Measurements from ENCODE around the gene ATXN2. TPM values are rescaled to one million over a fixed set of nuclear protein-coding genes. Genes with fewer than 3 reads are reported as not detected.
A peak's percentile ranks its signal among the peaks of the same experiment; 100 is the strongest.

Gene ATXN2
- total RNA-seq (2021), result 80.6 and 108 TPM in 2 replicates
- percentile 96 among the genes with signal in this experiment for Bru-seq, nascent RNA
- BruChase-seq, experiment 1, labeled RNA remaining after a 2-hour chase, result percentile 95 among the genes with signal in this experiment
- BruChase-seq, experiment 2, labeled RNA remaining after a 6-hour chase, result percentile 82 among the genes with signal in this experiment
- long read RNA-seq, full-length matches to known transcripts, result 2 of 35 reads
- long read RNA-seq, partial matches to known transcripts, result 10 of 35 reads
- long read RNA-seq, other reads (novel, unspliced or antisense), result 23 of 35 reads

DNA sequence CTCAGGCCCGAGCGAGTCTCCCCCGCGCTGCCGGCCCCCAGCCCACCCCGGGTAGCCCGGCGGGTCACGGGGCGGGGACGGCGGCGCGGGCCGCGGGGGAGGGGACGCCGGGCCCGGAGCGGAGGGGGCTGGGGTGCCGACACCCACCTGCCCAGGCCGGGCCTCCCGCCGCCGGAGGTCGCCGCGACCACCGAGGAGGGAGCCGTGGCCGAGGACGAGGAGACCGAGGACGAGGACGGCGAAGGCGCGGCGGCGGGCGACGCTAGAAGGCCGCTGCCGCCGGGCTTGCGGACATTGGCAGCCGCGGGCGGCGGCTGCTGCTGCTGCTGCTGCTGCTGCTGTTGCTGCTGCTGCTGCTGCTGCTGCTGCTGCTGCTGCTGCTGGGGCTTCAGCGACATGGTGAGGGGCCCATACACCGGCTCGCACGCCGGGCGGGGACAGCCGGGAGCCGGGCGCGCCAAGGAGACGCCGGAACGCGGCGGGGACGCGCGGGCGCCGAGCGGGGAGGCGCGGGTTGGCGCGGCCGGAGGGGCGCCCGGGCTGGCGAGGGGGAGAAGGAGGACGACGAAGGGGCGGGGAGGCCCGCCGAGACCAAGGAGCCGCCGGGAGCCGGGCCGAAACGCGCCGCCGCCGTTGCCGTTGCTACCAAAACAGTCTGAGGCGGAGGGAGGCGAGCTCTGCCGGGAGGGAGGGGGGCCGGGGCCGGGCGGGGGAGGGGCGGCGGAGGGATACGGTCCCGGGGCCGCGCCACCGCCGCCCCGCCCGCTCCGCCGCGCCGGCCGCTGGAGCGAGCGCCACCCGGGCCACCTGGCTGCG is at the start of gene ATXN2:
ATXN2 (minus strand) TSS at position 679 of the 816 bp plus-strand sequence; CDS start at position 398, 281 bp downstream.
- Histone ChIP-seq H3K4me3 (peak within 1 kb of the TSS; percentile 98), H2AFZ (peak within 1 kb of the TSS; percentile 67), H3K79me2 (ENCODE audit: low read depth) (peaks cover 46% of the 10 kb centered on the region), H3K9me3 (ENCODE audit: insufficient read depth, low read depth) (no peaks in the 10 kb centered on the region), H3K27me3 (ENCODE audit: insufficient read depth, low read depth) (no peaks in the 10 kb centered on the region), H3K27ac (peak within 1 kb of the TSS; percentile 94), H3K9me2 (ENCODE audit: insufficient read depth) (no peaks in the 10 kb centered on the region), H3K4me2 (peak within 1 kb of the TSS; percentile 94), H3K4me1 (replicated peaks; ENCODE audit: insufficient read depth) (peaks cover 54% of the 10 kb centered on the region), H3K36me3 (ENCODE audit: low read depth) (peaks cover 4% of the 10 kb centered on the region; the same call in 1 of the 2 replicates), H4K20me1 (ENCODE audit: insufficient read depth) (peaks cover 39% of the 10 kb centered on the region), H3F3A (ENCODE audit: insufficient read depth, low read depth) (peaks cover 30% of the 10 kb centered on the region)
- CTCF ChIA-PET, result no interaction called here
- TF ChIP-seq EZH2 (IDR thresholded peaks at IDR 0.05; ENCODE audit: low read depth) (no peak), CTCF (conservative IDR thresholded peaks at IDR 0.05) (no peak)
- BruUV-seq (replicated peaks), result no TSS peak
- POLR2A ChIA-PET (ENCODE audit: unreplicated experiment), result interaction anchor here (0.5 to 0.6 kb wide), 2 partner anchors 29 to 1339 kb away, joined by 4 to 15 read pairs; partner anchors contain the start of gene OAS3
- no peak for DNase-seq
- intact Hi-C loops (cut with micrococcal nuclease; ENCODE audit: unreplicated experiment), result loop anchor here (10.0 kb wide), 1 partner anchor 64 kb away; no protein-coding TSS in a partner anchor

DNA sequence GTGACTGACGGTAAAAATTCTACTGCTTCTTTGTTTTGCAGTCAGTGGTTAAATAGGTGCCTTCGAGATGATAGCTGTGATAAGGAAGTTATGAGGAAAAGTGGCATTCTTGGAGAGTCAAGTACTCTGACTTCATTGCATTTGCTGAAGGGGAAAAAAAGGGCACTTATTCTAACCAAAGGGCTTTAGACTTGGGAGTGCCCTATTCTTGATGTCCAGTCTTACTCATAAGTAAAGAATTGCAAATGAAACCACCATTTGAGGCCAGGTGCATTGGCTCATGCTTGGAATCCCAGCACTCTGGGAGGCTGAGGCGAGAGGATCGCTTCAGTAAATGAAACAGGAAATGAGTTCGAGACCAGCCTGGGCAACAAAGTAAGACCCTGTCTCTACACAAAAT is 46.3 kb upstream of the ATXN2 start:
- no peaks in the 10 kb centered on the region for H3K9me2 ChIP-seq (ENCODE audit: insufficient read depth)
- no peak overlapping the region for H3K4me3 ChIP-seq
- peaks cover 49% of the 10 kb centered on the region; the same call in 1 of the 2 replicates for H3K36me3 ChIP-seq (ENCODE audit: low read depth)
- ChIA-PET POLR2A (ENCODE audit: unreplicated experiment) (no interaction called here), CTCF (no interaction called here)
- no peaks in the 10 kb centered on the region; the same call in 1 of the 2 replicates for H4K20me1 ChIP-seq (ENCODE audit: insufficient read depth)
- no peaks in the 10 kb centered on the region for H3K79me2 ChIP-seq (ENCODE audit: low read depth)
- no peak for TF ChIP-seq EZH2 (IDR thresholded peaks at IDR 0.05; ENCODE audit: low read depth)
- H3F3A ChIP-seq (ENCODE audit: insufficient read depth, low read depth), result peaks cover 41% of the 10 kb centered on the region
- H3K27ac ChIP-seq, result peak overlapping the region; percentile 88
- H3K27me3 ChIP-seq (ENCODE audit: insufficient read depth, low read depth), result no peaks in the 10 kb centered on the region
- intact Hi-C loops (cut with micrococcal nuclease; ENCODE audit: unreplicated experiment), result loop anchor here (1.0 kb wide), 2 partner anchors 48 to 75 kb away; no protein-coding TSS in a partner anchor
- H3K9me3 ChIP-seq (ENCODE audit: insufficient read depth, low read depth), result no peaks in the 10 kb centered on the region
- H3K4me2 ChIP-seq, result 0 out of 2 replicates have a peak overlapping the region, but pooled peaks have one; percentile 29
- DNase-seq, result peak; percentile 68 to 99
- BruUV-seq (replicated peaks), result no TSS peak
- H3K4me1 ChIP-seq (replicated peaks; ENCODE audit: insufficient read depth), result peaks cover 28% of the 10 kb centered on the region
- H2AFZ ChIP-seq, result no peak overlapping the region

DNA sequence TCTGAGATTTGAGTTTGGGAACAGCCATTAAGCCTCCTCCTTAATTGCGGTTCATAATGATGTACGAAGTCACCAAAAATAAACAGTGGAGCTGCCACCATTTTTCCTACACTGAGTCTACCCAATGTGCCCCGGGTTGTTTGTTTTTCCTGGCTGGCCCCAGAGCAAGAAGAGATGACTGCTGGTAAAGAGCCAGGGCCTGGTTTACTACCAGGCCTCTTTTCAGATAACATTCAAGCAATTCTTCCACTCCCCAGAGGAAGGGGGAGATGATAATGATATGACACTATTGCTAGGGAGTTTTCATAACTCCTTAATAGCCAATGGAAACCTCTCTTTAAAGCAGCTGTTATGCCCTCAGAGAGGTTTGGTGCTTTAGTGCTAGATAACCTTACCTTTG is 44.3 kb upstream of the ATXN2 start:
- Histone ChIP-seq H3K9me3 (ENCODE audit: insufficient read depth, low read depth) (no peaks in the 10 kb centered on the region), H4K20me1 (ENCODE audit: insufficient read depth) (no peaks in the 10 kb centered on the region; the same call in 1 of the 2 replicates), H3K27ac (no peak overlapping the region), H3F3A (ENCODE audit: insufficient read depth, low read depth) (peaks cover 41% of the 10 kb centered on the region), H3K79me2 (ENCODE audit: low read depth) (no peaks in the 10 kb centered on the region), H2AFZ (no peak overlapping the region), H3K27me3 (ENCODE audit: insufficient read depth, low read depth) (no peaks in the 10 kb centered on the region), H3K4me3 (no peak overlapping the region), H3K9me2 (ENCODE audit: insufficient read depth) (no peaks in the 10 kb centered on the region), H3K4me2 (no peak overlapping the region), H3K36me3 (ENCODE audit: low read depth) (peaks cover 32% of the 10 kb centered on the region; the same call in 1 of the 2 replicates), H3K4me1 (replicated peaks; ENCODE audit: insufficient read depth) (peaks cover 28% of the 10 kb centered on the region)
- TF ChIP-seq CTCF (conservative IDR thresholded peaks at IDR 0.05) (no peak), EZH2 (IDR thresholded peaks at IDR 0.05; ENCODE audit: low read depth) (no peak)
- CTCF ChIA-PET, result no interaction called here
- DNase-seq, result peak in 1 of 2 experiments; percentile 21
- POLR2A ChIA-PET (ENCODE audit: unreplicated experiment), result interaction anchor here (0.6 to 0.7 kb wide), 2 partner anchors 42 to 756 kb away, joined by 4 to 5 read pairs; no protein-coding TSS in a partner anchor
- BruUV-seq (replicated peaks), result no TSS peak
- intact Hi-C loops (cut with micrococcal nuclease; ENCODE audit: unreplicated experiment), result no loop called here
